Activated CD8-positive, alpha-beta T cell treated with anti-CD3 and anti-CD28 coated beads for 36 hours (primary cell): ENCODE measurements around the gene AIFM3. TPM values are rescaled to one million over a fixed set of nuclear protein-coding genes. Genes with fewer than 3 reads are reported as not detected.
"Not testable (repeated sequence)": the region's sequence is repeated elsewhere in the genome, so short reads cannot be mapped to it uniquely, and the experiment has no call there.

Source experiments
- ATAC-seq: fragments of 200-7000 bp; cut with Tn5 transposase; one replicate; pipeline ENCODE4 v1.10.0; 2021; ENCODE audit warnings: mild to moderate bottlenecking, moderate library complexity
- CTCF ChIA-PET: fragments of 350-600 bp; sonication (Branson Sonifier 250); formaldehyde crosslinking; loops from one replicate; lab custom pipeline; 2021; ENCODE audit warnings: antibody characterized with exemption; lab: Charles Lee
- POLR2A ChIA-PET: fragments of 350-600 bp; sonication (Branson Sonifier 250); formaldehyde crosslinking; loops from one replicate; lab custom pipeline; 2021; ENCODE audit warnings: antibody characterized with exemption; lab: Charles Lee
- DNase-seq: peaks from one replicate; pipeline ENCODE4 v3.0.0-alpha.2; 2020
- H3K27ac Mint-ChIP-seq: one replicate; pipeline ENCODE4 v1.8.0; 2021; ENCODE audit warnings: mild to moderate bottlenecking, mixed read lengths
- H3K27me3 Mint-ChIP-seq: one replicate; pipeline ENCODE4 v1.8.0; 2021; ENCODE audit warnings: mixed read lengths
- H3K36me3 Mint-ChIP-seq: one replicate; pipeline ENCODE4 v1.8.0; 2021; ENCODE audit warnings: low read depth, mixed read lengths
- H3K4me1 Mint-ChIP-seq: one replicate; pipeline ENCODE4 v1.8.0; 2021; ENCODE audit warnings: low read depth, mixed read lengths
- H3K4me3 Mint-ChIP-seq: one replicate; pipeline ENCODE4 v1.8.0; 2021; ENCODE audit warnings: mild to moderate bottlenecking, moderate library complexity, mixed read lengths
- H3K9me3 Mint-ChIP-seq: one replicate; pipeline ENCODE4 v1.8.0; 2021; ENCODE audit warnings: mixed read lengths
- intact Hi-C: fragments of 100-400 bp; cut with micrococcal nuclease; formaldehyde crosslinking; loops from one replicate; pipeline ENCODE4 v1.10.0; 2022
- total RNA-seq, 2 experiments: library from RNA; stranded (reverse); gene quantifications; one replicate each; pipeline ENCODE4 v1.2.3, GENCODE V29; 2021
- TF ChIP-seq, protein P1 (sequence below): fragments of 200-600 bp; IDR thresholded peaks from one replicate; pipeline ENCODE4 v1.8.0; 2022; ENCODE audit warnings: antibody characterized with exemption, mild to moderate bottlenecking

The AIFM3 gene
- total RNA-seq, 2 experiments from 2014 or later: 0.25 to 0.40 TPM

DNA sequence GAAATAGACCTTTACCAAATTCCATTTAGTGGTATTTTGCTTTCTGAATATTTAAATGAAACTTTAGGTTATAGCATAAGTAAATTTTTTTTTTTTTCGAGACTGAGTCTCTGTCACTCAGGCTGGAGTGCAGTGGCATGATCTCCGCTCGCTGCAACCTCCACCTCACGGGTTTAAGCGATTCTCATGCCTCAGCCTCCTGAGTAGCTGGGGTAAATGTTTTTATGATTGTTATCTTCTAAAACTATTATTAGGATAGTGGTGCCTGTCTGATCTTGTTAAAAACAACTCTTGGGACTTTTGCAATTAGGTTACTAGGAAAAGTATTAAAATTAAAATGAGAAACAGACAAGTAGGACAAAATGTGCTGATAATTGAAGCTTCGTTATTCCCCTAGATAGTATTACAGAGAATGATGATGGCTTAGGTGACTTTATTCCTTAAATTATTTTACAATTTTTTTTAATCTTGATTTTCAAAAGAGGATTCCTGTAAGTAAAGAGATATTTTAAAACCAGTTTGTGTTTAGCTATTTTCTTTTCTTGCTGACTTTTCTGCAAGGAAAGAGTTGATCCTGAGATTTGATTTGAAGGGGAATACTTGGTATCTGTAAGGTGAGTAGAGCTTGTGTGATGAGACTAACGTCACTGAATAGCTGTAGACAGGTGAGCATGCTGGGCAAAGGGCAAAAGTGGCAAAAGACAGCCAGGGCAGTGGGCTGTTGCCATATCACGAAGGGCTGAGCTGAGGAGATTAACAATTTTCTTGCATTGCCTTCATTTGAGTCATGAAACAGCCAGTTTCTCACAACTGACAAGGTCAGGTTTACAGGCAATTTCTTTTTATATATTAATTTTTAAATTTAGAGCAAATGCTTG is 29.0 kb upstream of the AIFM3 start:
- DNase-seq (no peak), ATAC-seq (no peak)
- H3K4me1 Mint-ChIP-seq: peaks cover 71% of the 10 kb centered on the region
- no peaks in the 10 kb centered on the region for H3K9me3 Mint-ChIP-seq
- no peaks in the 10 kb centered on the region for H3K27me3 Mint-ChIP-seq
- TF ChIP-seq, protein P1, sequence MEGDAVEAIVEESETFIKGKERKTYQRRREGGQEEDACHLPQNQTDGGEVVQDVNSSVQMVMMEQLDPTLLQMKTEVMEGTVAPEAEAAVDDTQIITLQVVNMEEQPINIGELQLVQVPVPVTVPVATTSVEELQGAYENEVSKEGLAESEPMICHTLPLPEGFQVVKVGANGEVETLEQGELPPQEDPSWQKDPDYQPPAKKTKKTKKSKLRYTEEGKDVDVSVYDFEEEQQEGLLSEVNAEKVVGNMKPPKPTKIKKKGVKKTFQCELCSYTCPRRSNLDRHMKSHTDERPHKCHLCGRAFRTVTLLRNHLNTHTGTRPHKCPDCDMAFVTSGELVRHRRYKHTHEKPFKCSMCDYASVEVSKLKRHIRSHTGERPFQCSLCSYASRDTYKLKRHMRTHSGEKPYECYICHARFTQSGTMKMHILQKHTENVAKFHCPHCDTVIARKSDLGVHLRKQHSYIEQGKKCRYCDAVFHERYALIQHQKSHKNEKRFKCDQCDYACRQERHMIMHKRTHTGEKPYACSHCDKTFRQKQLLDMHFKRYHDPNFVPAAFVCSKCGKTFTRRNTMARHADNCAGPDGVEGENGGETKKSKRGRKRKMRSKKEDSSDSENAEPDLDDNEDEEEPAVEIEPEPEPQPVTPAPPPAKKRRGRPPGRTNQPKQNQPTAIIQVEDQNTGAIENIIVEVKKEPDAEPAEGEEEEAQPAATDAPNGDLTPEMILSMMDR: no peak
- H3K27ac Mint-ChIP-seq: no peak overlapping the region
- POLR2A ChIA-PET: interaction anchor here (0.7 kb wide), 2 partner anchors 12 to 14 kb away, joined by 3 read pairs; no protein-coding TSS in a partner anchor
- H3K36me3 Mint-ChIP-seq: peaks cover 58% of the 10 kb centered on the region
- intact Hi-C loops: no loop called here
- no peak overlapping the region for H3K4me3 Mint-ChIP-seq
- CTCF ChIA-PET: interaction anchor here (1.0 to 1.6 kb wide), 2 partner anchors 21 to 86 kb away, joined by 3 to 4 read pairs; partner anchors contain the start of gene CRKL

DNA sequence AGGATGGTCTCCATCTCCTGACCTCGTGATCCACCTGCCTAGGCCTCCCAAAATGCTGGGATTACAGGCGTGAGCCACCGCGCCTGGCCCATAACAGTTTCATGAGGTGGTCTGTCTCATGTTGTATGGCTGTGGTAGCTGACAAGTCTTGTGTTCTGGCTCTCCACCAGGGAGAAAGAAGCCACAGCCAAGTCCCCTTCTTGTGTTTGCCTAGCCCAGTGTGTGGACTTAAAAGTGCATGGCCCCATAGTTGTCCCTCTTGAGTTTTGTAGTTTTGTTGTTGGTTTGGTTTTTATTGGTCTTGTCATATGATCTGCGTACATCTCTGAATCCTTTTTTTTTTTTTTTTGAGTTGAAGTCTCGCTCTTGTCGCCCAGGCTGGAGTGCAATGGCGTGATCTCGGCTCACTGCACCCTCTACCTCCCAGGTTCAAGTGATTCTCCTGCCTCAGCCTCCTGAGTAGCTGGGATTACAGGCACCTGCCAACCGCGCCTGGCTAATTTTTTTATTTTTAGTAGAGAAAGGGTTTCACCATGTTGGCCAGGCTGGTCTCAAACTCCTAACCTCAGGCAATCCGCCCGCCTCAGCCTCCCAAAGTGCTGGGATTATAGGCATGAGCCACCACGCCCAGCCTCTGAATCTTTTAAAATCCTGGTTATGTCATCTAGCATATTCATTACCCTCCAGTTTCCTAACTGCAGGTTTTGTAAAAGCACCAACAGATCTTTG is 27.4 kb upstream of the AIFM3 start:
- Mint-ChIP-seq H3K4me1 (peaks cover 70% of the 10 kb centered on the region), H3K36me3 (peaks cover 56% of the 10 kb centered on the region)
- DNase-seq, H3K4me3 Mint-ChIP-seq, H3K9me3 Mint-ChIP-seq, H3K27me3 Mint-ChIP-seq, ATAC-seq, intact Hi-C loops, H3K27ac Mint-ChIP-seq: not testable (repeated sequence)
- ChIA-PET CTCF (interaction anchor here (1.4 kb wide), 1 partner anchor 155 kb away, joined by 3 read pairs; no protein-coding TSS in a partner anchor), POLR2A (interaction anchor here (0.6 kb wide), 1 partner anchor 14 kb away, joined by 3 read pairs; no protein-coding TSS in a partner anchor)

DNA sequence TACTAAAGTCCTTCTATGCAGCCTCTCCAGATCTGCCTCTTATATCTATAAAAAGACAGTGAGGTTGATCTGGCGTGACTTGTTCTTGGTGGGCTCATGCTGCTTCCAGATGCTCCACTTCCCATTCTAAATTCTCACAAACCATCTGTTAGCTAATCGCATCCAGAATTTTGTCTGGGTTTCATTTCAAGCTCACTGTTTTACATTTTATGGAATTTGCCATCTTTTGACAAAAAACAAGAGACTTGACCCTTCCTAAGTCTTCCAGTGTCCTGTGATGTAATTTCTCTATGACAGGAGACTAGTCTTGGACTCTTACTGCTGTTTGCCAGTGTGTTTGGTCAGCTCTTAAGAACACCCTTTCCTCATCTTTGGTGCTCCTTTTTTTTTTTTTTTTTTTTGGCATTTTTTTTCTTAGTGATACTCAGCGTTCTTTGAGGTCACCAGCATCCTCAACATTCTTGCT is 26.8 kb upstream of the AIFM3 start:
- POLR2A ChIA-PET: no interaction called here
- Mint-ChIP-seq H3K27ac (no peak overlapping the region), H3K9me3 (no peaks in the 10 kb centered on the region), H3K36me3 (peaks cover 53% of the 10 kb centered on the region), H3K27me3 (no peaks in the 10 kb centered on the region), H3K4me1 (peaks cover 72% of the 10 kb centered on the region), H3K4me3 (no peak overlapping the region)
- CTCF ChIA-PET: interaction anchor here (1.4 kb wide), 1 partner anchor 156 kb away, joined by 3 read pairs; no protein-coding TSS in a partner anchor
- TF ChIP-seq, protein P1: no peak
- intact Hi-C loops: no loop called here
- DNase-seq (no peak), ATAC-seq (no peak)

DNA sequence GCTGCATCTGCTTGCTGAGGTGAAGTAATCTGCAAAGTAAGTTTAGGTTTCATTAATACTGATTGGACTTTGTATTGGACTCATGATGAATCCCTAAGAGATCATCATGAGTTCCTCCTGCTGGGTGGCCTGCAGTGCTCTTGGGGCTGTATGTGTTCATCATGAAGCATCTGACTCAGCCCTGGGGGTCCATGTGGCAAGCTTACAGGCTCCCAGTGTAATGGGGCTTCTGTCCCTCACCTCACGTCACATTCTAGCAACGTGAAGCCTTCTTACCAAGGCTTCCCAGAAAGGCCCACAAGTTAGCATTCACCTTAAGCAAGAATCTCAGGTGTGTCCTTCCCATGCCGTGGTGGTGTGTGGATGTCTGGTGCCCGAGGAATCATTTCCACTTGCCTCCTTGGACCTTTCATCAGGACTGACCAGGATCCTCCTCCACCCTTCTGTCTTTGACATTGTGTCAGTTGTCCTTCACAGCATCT is 26.1 kb upstream of the AIFM3 start:
- H3K4me3 Mint-ChIP-seq: no peak overlapping the region
- no peaks in the 10 kb centered on the region for H3K9me3 Mint-ChIP-seq
- H3K27ac Mint-ChIP-seq: no peak overlapping the region
- ChIA-PET POLR2A (no interaction called here), CTCF (interaction anchor here (1.0 kb wide), 1 partner anchor 12 kb away, joined by 3 read pairs; no protein-coding TSS in a partner anchor)
- peaks cover 77% of the 10 kb centered on the region for H3K4me1 Mint-ChIP-seq
- ATAC-seq (no peak), DNase-seq (no peak)
- TF ChIP-seq, protein P1: no peak
- H3K27me3 Mint-ChIP-seq: no peaks in the 10 kb centered on the region
- intact Hi-C loops: no loop called here
- H3K36me3 Mint-ChIP-seq: peaks cover 49% of the 10 kb centered on the region

DNA sequence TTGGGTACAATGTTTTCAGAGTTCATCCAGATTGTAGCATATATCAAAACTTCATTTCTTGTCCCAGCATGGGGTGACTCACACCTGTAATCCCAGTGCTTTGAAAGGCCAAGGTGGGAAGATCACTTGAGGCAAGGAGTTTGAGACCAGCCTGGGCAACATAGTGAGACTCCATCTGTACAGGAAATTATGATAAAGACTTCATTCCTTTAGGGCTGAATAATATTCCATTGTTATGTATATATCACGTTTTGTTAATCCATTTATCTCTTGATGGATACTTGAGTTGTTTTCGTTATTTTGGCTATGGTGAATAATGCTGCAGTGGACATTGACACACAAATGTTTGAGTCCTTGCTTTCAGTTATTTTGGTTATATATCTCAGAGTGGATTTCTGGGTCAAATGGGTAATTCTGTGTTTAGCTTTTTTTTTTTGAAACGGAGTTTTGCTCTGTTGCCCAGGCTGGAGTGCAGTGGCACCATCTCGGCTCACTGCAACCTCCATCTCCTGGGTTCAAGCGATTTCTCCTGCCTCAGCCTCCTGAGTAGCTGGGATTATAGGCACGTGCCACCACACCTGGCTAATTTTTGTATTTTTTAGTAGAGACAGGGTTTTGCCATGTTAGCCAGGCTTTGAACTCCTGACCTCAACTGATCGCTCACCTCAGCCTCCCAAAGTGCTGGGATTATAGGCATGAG is 24.7 kb upstream of the AIFM3 start:
- H3K27me3 Mint-ChIP-seq, H3K27ac Mint-ChIP-seq, H3K4me3 Mint-ChIP-seq, intact Hi-C loops, DNase-seq, ATAC-seq, H3K9me3 Mint-ChIP-seq: not testable (repeated sequence)
- POLR2A ChIA-PET: interaction anchor here (1.2 kb wide), 1 partner anchor 49 kb away, joined by 3 read pairs; no protein-coding TSS in a partner anchor
- CTCF ChIA-PET: interaction anchor here (1.5 kb wide), 1 partner anchor 19 kb away, joined by 3 read pairs; no protein-coding TSS in a partner anchor
- H3K4me1 Mint-ChIP-seq: peaks cover 74% of the 10 kb centered on the region
- H3K36me3 Mint-ChIP-seq: peaks cover 49% of the 10 kb centered on the region
